HL-60 (cell line): ENCODE results near the gene GGT7.

ENCODE experiments used
- DNase-seq, 2 experiments: peaks; one replicate each; pipeline ENCODE4 v3.0.0-alpha.2; 2010 to 2020; ENCODE audit warnings: low read depth in 1 of 2, low spot score in 1 of 2
- H3K27ac ChIP-seq: fragments of 250-450 bp; sonication (Bioruptor Pico); replicated peaks from 2 replicates; pipeline ENCODE4 v1.5.1; 2020; ENCODE audit warnings: mild to moderate bottlenecking, moderate library complexity
- H3K27me3 ChIP-seq: fragments of 250-450 bp; sonication (Bioruptor Pico); 2 replicates; pipeline ENCODE4 v1.5.1; 2021; ENCODE audit warnings: mild to moderate bottlenecking, moderate library complexity; ENCODE audit not compliant: insufficient read depth, poor library complexity, severe bottlenecking
- H3K4me3 ChIP-seq: replicated peaks from 2 replicates; pipeline ENCODE4 v1.5.1; 2011; ENCODE audit warnings: mild to moderate bottlenecking, control low read depth, low read length; ENCODE audit not compliant: insufficient read depth
- GABPA ChIP-seq: IDR thresholded peaks from 2 replicates; pipeline ENCODE4 v1.6.1; 2012; ENCODE audit warnings: low read depth
- POLR2AphosphoS5 ChIP-seq: IDR thresholded peaks from 2 replicates; pipeline ENCODE4 v1.6.1; 2012; ENCODE audit warnings: low read depth
- REST ChIP-seq: IDR thresholded peaks from 2 replicates; pipeline ENCODE4 v1.6.1; 2012; ENCODE audit warnings: low read depth; ENCODE audit not compliant: insufficient replicate concordance
- SPI1 ChIP-seq: IDR thresholded peaks from 2 replicates; pipeline ENCODE4 v1.6.1; 2012; ENCODE audit warnings: low read depth, mild to moderate bottlenecking, borderline replicate concordance
- TF ChIP-seq, protein P1 (sequence below): IDR thresholded peaks from one replicate; pipeline ENCODE4 v1.5.1; 2011; ENCODE audit warnings: low read length, control low read depth, inconsistent platforms; ENCODE audit not compliant: insufficient read depth

Gene GGT7

DNA sequence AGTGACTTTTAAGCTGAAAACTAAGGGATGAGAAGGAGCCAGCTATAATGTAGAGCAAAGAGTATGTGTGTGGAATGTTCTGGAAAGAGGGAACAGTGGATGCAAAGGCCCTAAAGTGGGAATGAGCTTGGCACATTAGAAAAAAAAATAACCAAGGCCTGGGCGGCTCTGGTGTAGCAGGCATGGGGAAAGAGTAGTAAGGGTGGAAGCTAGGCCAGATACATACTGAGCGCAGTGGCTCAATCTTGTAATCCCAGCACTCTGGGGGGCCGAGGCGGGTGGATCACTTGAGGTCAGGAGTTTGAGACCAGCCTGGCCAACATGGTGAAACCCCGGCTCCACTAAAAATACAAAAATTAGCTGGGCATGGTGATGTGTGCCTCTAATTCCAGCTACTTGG is 8.4 kb downstream of the GGT7 start:
- H3K27me3 ChIP-seq = no peaks in the 10 kb centered on the region
- H3K27ac ChIP-seq = no peak overlapping the region
- no peak overlapping the region for H3K4me3 ChIP-seq
- DNase-seq = no peak
- TF ChIP-seq GABPA (no peak), SPI1 (no peak), POLR2AphosphoS5 (no peak), REST (no peak)
- TF ChIP-seq, protein P1, sequence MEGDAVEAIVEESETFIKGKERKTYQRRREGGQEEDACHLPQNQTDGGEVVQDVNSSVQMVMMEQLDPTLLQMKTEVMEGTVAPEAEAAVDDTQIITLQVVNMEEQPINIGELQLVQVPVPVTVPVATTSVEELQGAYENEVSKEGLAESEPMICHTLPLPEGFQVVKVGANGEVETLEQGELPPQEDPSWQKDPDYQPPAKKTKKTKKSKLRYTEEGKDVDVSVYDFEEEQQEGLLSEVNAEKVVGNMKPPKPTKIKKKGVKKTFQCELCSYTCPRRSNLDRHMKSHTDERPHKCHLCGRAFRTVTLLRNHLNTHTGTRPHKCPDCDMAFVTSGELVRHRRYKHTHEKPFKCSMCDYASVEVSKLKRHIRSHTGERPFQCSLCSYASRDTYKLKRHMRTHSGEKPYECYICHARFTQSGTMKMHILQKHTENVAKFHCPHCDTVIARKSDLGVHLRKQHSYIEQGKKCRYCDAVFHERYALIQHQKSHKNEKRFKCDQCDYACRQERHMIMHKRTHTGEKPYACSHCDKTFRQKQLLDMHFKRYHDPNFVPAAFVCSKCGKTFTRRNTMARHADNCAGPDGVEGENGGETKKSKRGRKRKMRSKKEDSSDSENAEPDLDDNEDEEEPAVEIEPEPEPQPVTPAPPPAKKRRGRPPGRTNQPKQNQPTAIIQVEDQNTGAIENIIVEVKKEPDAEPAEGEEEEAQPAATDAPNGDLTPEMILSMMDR = no peak

GRCh38 chr20:34863421-34863965 is 9.2 kb downstream of the GGT7 start:
- H3K27me3 ChIP-seq = no peaks in the 10 kb centered on the region
- no peak for DNase-seq
- TF ChIP-seq REST (no peak), GABPA (no peak), SPI1 (no peak), POLR2AphosphoS5 (no peak)
- TF ChIP-seq, protein P1 = no peak
- no peak overlapping the region for H3K4me3 ChIP-seq
- no peak overlapping the region for H3K27ac ChIP-seq

- DNase-seq = no peak
- Histone ChIP-seq H3K4me3 (no peak overlapping the region), H3K27me3 (no peaks in the 10 kb centered on the region), H3K27ac (no peak overlapping the region)
- TF ChIP-seq REST = no peak
- TF ChIP-seq GABPA = no peak
- TF ChIP-seq, protein P1 = no peak
- no peak for TF ChIP-seq SPI1
- no peak for TF ChIP-seq POLR2AphosphoS5
These were observed 9.9 kb downstream of the GGT7 start for GRCh38 chr20:34862724-34863123.
